ENCODE results near the gene ADAP1.

DNA sequence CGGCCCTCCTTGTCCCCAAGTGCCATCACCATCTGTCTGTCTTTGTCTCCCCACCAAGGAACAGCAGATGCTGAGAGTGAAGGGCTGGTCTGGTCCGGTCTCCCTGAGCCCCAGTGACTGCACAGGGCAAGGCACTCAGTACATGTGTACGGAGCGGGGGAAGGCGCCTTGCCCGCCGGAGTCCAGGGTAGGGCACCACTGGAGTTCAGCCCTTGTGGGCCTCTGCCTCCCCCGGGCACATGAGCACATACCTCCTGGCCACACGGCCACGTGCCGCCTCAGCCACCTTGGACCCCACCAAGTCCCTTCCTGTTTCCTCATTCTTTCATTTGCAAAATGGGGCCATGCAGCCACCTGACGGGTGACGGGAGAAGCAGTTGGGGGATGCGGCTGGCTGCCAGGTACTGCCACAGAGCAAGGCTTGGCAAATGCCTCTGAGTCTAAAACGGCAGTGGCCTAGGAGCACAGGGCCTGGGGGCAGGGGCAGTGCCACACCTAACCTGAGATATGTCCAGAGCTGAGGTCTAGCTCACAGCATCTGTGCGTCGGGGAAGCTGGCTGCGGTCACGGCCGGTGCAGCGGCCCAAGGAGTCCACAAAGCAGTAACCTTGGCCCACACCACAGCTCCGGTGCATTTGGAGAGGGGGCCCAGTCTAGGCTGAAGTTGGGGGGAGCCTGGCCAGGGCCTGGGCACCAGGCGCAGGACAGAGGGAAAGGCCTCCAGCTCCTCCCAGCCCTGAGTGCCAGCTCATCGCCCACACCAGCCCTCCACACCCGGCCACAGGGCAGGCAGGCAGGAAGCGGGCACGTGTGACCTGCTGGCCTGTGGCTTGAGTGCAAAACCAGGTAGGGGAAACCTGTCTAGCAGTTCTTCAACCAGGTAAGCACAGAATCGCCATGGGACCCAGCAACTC lies 5.2 kb downstream of the ADAP1 start:
- TF ChIP-seq, protein P1, sequence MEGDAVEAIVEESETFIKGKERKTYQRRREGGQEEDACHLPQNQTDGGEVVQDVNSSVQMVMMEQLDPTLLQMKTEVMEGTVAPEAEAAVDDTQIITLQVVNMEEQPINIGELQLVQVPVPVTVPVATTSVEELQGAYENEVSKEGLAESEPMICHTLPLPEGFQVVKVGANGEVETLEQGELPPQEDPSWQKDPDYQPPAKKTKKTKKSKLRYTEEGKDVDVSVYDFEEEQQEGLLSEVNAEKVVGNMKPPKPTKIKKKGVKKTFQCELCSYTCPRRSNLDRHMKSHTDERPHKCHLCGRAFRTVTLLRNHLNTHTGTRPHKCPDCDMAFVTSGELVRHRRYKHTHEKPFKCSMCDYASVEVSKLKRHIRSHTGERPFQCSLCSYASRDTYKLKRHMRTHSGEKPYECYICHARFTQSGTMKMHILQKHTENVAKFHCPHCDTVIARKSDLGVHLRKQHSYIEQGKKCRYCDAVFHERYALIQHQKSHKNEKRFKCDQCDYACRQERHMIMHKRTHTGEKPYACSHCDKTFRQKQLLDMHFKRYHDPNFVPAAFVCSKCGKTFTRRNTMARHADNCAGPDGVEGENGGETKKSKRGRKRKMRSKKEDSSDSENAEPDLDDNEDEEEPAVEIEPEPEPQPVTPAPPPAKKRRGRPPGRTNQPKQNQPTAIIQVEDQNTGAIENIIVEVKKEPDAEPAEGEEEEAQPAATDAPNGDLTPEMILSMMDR (IDR thresholded peaks at IDR 0.05), result no peak
- TF ChIP-seq EP300 (IDR thresholded peaks at IDR 0.05) (no peak), POLR2AphosphoS5 (IDR thresholded peaks at IDR 0.05) (no peak), POLR2A (IDR thresholded peaks at IDR 0.05) (no peak)

All from sigmoid colon (tissue), 4 donors.